ENCODE data around the gene ST7.
"Not testable (repeated sequence)": the region's sequence is repeated elsewhere in the genome, so short reads cannot be mapped to it uniquely, and the experiment has no call there.

Gene ST7

DNA sequence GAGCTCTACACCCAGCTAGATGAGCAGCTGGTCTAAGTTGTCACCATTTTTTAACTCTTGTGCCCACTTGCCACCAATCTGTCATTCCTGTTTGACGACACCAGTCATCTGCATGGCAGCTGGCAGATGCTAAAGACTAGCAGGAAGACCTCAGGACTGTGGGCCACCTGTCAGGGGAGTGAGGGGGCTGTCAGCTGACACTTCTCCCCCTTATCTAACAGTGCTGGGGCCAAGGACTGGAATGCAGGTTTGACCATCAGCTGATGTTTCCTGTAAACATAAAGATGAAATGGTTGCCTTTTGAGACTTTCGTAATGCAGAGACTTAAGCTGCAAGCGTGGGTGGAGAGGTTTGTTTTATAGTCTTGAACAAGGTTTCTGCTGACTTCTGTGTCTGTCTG is 276.0 kb downstream of the ST7 start:
- DNase-seq (ENCODE audit: low spot score), result no peak

- DNase-seq (ENCODE audit: low spot score), result peak; percentile 82
Measured at GRCh38 chr7:117230276-117231046, 277.2 kb downstream of the ST7 start.

DNA sequence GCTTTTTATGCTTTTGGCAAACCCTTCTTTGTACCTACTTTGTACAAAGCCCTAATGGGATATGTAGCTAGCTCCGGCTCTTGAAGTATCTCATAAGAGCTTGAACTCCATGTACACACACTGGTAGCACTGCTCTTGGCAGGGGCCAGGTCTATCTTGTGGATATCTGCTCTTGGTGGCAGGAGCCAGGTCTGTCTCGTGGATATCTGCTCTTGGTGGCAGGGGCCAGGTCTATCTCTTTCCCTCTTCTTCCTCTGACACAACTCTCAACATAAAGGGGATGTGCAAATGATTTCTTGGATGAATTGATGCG is 277.7 kb downstream of the ST7 start:
- DNase-seq (ENCODE audit: low spot score), result no peak

- no peak for DNase-seq (ENCODE audit: low spot score)
Measured at GRCh38 chr7:117237646-117238045, 284.3 kb downstream of the ST7 start.

DNA sequence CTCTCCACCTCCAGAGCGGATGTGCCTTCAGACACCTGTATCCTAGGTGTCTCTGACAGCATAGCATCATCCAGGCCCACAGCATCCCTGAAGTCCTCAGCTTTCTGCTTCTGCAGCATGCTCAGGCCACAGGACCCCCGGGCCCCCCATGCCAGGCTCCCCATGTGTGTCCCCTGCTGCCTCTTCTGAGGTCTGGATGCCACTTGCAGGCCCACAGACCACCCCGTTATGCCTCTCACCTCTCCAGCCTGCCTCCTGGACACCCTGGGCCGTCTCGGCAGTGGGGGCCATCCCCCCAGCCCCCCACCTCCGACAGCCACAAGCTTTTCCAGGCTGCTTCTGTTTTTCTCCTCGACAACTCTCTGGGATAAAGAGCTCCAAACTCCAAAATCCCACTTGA is 285.2 kb downstream of the ST7 start:
- DNase-seq (ENCODE audit: low spot score), result no peak

DNA sequence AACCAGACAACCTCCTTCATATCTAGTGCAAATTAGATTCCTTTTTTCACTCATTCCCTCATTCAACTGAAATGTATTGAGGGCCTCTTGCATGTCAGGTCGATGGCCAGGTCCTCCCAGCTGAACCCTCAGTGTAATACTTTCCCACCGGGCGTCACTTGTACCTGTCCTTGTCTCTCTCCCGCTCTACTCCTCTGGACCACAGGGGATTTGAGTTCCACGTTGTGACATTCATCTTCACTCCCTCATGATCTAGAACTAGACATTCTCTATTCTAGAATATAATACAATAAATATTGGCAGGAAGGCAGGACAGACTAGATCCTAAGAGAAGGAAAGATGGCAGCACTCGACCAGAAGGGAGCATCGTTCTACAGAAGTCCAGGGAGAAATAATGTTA is 285.6 kb downstream of the ST7 start:
- no peak for DNase-seq (ENCODE audit: low spot score)

- DNase-seq (ENCODE audit: low spot score), result no peak
Measured at GRCh38 chr7:117241088-117241487, 287.8 kb downstream of the ST7 start.

- DNase-seq (ENCODE audit: low spot score), result no peak
Measured at GRCh38 chr7:117243390-117243789, 290.1 kb downstream of the ST7 start.

- not testable (repeated sequence) for DNase-seq (ENCODE audit: low spot score)
Measured at GRCh38 chr7:117245703-117246102, 292.4 kb downstream of the ST7 start.

GRCh38 chr7:117247809-117248208 is 294.5 kb downstream of the ST7 start:
- DNase-seq (ENCODE audit: low spot score), result no peak

DNA sequence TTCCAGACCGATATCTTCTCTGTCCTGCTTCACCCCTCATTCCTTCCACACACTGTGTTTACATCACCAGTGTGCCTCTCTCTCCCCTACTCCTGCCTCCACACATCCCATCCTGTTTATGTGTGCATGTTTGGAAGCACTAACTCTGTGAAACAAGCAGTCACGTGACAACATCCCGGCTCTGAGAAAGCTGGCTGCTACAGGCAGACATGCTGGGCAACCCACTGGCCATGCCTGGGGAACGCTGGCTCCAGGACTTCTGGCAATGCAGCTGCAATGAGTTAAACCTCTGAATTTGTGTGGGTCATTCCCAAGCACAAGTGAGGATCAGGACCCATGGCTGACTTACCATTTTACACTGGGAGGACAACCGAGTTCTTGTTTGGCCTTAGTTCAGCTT is 295.5 kb downstream of the ST7 start:
- DNase-seq (ENCODE audit: low spot score), result no peak

GRCh38 chr7:117249696-117250095 is 296.4 kb downstream of the ST7 start:
- no peak for DNase-seq (ENCODE audit: low spot score)

DNA sequence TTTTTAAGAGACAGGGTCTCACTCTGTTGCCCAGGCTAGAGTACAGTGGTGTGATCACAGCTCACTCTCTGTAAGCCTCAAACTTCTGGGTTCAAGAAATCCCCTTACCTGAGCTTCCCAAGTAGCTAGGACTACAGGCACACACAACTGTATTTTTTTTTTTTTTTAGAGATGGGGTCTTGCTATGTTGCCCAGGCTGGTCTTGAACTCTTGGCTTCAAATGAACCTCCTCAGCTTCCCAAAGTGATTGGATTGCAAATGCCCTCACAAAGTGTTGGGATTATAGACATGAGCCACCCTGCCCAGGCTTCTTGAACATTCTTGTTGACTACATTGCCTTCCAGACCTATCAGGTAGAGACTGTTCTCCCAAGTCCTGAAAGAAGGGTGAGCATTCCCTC is 296.9 kb downstream of the ST7 start:
- no peak for DNase-seq (ENCODE audit: low spot score)

DNA sequence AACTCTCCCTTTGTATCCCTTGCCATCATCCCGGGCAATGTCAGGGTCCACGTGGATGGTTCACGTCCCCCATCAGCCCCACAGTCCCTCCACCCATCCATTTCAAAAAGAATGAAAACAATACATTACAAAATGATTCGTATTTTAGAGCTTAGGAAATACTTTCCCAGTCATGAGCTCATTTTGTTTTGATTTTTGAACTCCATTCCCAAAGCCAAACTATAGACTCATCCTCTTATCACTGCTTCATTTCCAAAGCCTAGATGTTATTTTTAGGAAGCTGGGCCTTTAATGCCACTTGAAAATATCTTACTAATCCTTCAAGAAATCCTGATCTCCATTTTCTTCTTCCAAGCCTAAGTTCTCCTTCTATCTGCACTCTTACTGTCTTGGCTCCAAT is 297.5 kb downstream of the ST7 start:
- peak; percentile 60 for DNase-seq (ENCODE audit: low spot score)

GRCh38 chr7:117251687-117252086 is 298.4 kb downstream of the ST7 start:
- peak; percentile 86 for DNase-seq (ENCODE audit: low spot score)

- DNase-seq (ENCODE audit: low spot score), result peak; percentile 72
Measured at GRCh38 chr7:117259615-117260014, 306.3 kb downstream of the ST7 start.

DNA sequence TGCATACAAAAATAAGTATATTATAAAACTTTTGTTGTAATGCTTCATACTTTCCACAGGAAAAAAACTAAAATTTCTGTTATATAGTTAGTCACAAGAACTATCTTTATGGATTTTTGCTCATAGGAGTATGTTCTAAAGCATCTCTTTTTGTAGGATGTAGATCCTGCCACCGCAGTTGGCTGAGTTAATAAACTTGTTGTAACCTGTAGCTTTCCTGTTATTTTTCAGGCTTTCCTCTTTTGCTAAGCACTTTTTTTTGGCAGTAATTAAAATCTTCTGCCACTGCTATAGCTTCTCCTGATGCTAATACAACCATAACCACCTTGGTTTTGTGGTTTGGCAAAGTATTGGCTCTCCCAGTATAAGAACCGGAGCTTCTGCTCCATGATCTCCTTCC is 309.2 kb downstream of the ST7 start:
- DNase-seq (ENCODE audit: low spot score), result no peak

GRCh38 chr7:117264716-117265115 is 311.4 kb downstream of the ST7 start:
- DNase-seq (ENCODE audit: low spot score), result no peak

DNA sequence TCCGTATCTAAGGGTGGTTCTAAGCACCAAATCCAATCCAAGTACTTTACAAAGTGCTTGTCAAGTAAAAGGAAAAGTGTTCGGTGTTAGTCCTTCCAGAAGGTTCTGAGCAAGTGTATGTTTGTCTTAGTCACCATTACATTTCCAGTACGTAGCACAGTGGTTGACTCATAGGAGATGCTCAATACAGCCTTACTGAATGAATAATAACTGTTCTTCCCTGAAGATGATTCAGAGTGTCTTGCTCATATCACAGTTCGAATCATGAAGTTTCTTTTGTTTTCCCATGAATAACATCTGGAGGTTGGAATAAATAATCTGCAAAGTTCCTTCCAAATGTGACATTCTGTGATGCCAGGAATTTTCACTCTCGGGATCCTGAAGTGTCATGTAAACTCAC is 316.1 kb downstream of the ST7 start:
- DNase-seq (ENCODE audit: low spot score), result peak; percentile 80

- peak; percentile 58 for DNase-seq (ENCODE audit: low spot score)
Measured at GRCh38 chr7:117269886-117270285, 316.6 kb downstream of the ST7 start.

DNA sequence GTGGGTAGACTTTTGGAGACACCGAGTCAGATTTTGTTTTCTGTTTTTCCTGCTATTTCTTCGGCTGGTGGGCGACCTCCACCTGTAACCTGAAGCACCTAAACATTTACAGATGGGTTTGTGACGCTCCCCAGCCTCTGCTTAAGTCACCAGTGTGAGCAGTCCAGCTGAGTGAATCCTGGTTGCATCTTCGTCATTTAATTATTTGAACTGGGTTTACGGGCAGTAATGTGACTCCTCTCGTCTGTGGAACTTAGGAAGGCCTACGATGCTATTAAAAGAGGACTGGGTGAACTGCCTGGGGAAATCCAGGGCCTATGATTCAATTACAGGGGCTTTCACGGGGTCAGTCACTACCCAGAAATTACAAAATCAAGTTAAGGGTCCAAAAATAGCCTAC is 317.1 kb downstream of the ST7 start:
- no peak for DNase-seq (ENCODE audit: low spot score)

DNA sequence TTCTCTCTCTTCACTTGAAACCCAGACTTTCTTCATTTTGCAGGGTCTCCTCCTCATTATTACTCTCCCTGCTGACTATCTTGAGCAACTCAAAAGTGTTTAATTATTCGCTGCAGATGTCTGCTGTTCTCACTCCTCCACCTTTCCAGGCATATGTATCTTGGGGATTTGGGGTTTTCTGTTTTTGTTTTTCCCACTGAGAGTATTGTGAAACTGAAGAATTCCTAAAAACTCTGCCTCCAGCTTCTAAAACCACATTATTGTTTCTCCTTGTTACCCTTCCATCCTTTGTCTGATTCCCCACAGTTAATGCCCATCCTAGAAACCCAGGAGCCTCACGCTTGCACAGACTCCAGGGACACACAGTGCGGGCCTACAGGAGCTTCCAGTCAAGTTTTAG is 318.3 kb downstream of the ST7 start:
- DNase-seq (ENCODE audit: low spot score), result no peak

GRCh38 chr7:117272017-117272759 is 318.9 kb downstream of the ST7 start:
- DNase-seq (ENCODE audit: low spot score), result no peak

DNA sequence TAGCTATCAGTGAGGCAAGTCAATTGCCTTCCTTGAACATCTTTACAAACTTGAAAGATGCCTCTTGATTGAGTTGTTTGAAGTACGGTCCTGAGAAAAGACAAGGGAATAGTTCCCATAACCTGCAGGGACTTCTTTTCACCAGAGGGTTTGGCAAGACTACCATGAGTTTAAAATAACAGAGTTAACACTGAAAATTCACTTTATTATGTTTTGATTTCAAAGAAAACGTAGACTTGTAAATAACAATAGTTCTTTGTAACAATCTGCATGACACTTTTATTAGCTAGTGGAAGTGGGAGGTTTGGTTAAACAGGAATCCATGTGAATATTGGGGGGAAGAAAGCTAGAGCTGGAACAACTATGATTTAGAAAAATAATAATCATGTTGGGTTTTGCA is 320.0 kb downstream of the ST7 start:
- DNase-seq (ENCODE audit: low spot score), result no peak
